OCI-LY3 (cell line): Measurements from ENCODE around the gene PAN2.

Experiments used
- CTCF ChIP-seq: fragments of 200-600, 300-600 bp; sonication (generic); IDR thresholded peaks from 2 replicates; pipeline ENCODE4 v1.5.1; 2014; ENCODE audit warnings: antibody characterized with exemption, low read length, low read depth
- EZH2phosphoT487 ChIP-seq: fragments of 200-600 bp; shearing (Covaris generic); IDR thresholded peaks from 2 replicates; pipeline ENCODE4 v1.6.1; 2018; ENCODE audit warnings: antibody characterized with exemption, mixed run types, low read depth

- TF ChIP-seq EZH2phosphoT487 (no peak), CTCF (peak; percentile 32)
These were observed 18.0 kb downstream of the PAN2 start, which contains the start of gene CNPY2 for GRCh38 chr12:56315622-56316473.
